GM12878 (cell line): ENCODE results near the gene SLFN14. TPM values are rescaled to one million over a fixed set of nuclear protein-coding genes. Genes with fewer than 3 reads are reported as not detected.

Experiments used
- ATAC-seq: fragments of 200-7000 bp; cut with Tn5 transposase; 3 replicates; pipeline ENCODE4 v1.9.1; 2020; ENCODE audit warnings: mild to moderate bottlenecking, moderate library complexity
- BruUV-seq: library from RNA; stranded (reverse); fragments of 400-500 nt; replicated peaks from 2 replicates; lab custom pipeline; 2021; lab: Mats Ljungman, UMichigan
- CTCF ChIA-PET: fragments of 300-600 bp; sonication (Branson Sonifier 250); formaldehyde crosslinking; extraction: SDS; loops from one replicate; lab custom pipeline; 2021; ENCODE audit warnings: inconsistent platforms; lab: Yijun Ruan, JAX
- POLR2A ChIA-PET: fragments of 350-600 bp; formaldehyde crosslinking; extraction: SDS; loops from one replicate; lab custom pipeline; 2021; ENCODE audit warnings: inconsistent platforms; lab: Charles Lee
- RAD21 ChIA-PET: fragments of 300-600 bp; sonication (Branson Sonifier 250); formaldehyde crosslinking; loops from one replicate; lab custom pipeline; 2023; ENCODE audit warnings: antibody characterized with exemption; ENCODE audit not compliant: unreplicated experiment; lab: Charles Lee
- SMC1A ChIA-PET: fragments of 300-600 bp; sonication (Branson Sonifier 250); formaldehyde crosslinking; loops from one replicate; lab custom pipeline; 2023; ENCODE audit not compliant: unreplicated experiment, uncharacterized antibody; lab: Charles Lee
- DNase-seq: peaks from one replicate; pipeline ENCODE4 v3.0.0-alpha.2; 2011; ENCODE audit warnings: low read depth, low spot score
- FAIRE-seq: peaks from 3 replicates; lab custom pipeline; 2011; peaks lifted over from hg19 to GRCh38; lab: Jason Lieb, UNC
- H2AFZ ChIP-seq: 2 replicates; pipeline ENCODE4 v1.6.0; 2011; ENCODE audit warnings: low read depth, low read length, control low read depth; ENCODE audit not compliant: control insufficient read depth
- H3K27ac ChIP-seq: 2 replicates; pipeline ENCODE4 v1.5.1; 2011; ENCODE audit warnings: control low read depth; ENCODE audit not compliant: control insufficient read depth, insufficient read depth
- H3K27me3 ChIP-seq, 2 experiments: replicated peaks in 1 of 2; 2 replicates each; pipeline versions ENCODE4 v1.6.0 to v1.6.1; 2011; ENCODE audit warnings: low read length in 1 of 2; ENCODE audit not compliant: control insufficient read depth in 2 of 2, insufficient read depth in 2 of 2
- H3K36me3 ChIP-seq, 2 experiments: 2 replicates each; pipeline ENCODE4 v1.5.1; 2011; ENCODE audit warnings: low read length in 1 of 2; ENCODE audit not compliant: control insufficient read depth in 2 of 2, insufficient read depth in 2 of 2
- H3K4me1 ChIP-seq: 2 replicates; pipeline ENCODE4 v1.6.1; 2011; ENCODE audit warnings: mild to moderate bottlenecking, low read length, moderate library complexity, mixed read lengths; ENCODE audit not compliant: control insufficient read depth, insufficient read depth
- H3K4me2 ChIP-seq: 2 replicates; pipeline ENCODE4 v1.6.0; 2011; ENCODE audit warnings: control low read depth; ENCODE audit not compliant: control insufficient read depth, insufficient read depth
- H3K4me3 ChIP-seq: fragments of 200-600 bp; sonication (generic); 2 replicates; pipeline ENCODE4 v1.5.1; 2016
- H3K79me2 ChIP-seq: 2 replicates; pipeline ENCODE4 v1.6.0; 2011; ENCODE audit warnings: low read length; ENCODE audit not compliant: control insufficient read depth, insufficient read depth
- H3K9ac ChIP-seq: 2 replicates; pipeline ENCODE4 v1.8.0; 2011; ENCODE audit warnings: low read length, control low read depth, mixed read lengths; ENCODE audit not compliant: control insufficient read depth, insufficient read depth
- H3K9me3 ChIP-seq: replicated peaks from 3 replicates; pipeline ENCODE4 v1.5.1; 2011; ENCODE audit warnings: mild to moderate bottlenecking, low read length; ENCODE audit not compliant: control insufficient read depth, insufficient read depth
- H4K20me1 ChIP-seq: 2 replicates; pipeline ENCODE4 v1.6.0; 2011; ENCODE audit not compliant: control insufficient read depth, insufficient read depth
- CHD4 ChIP-seq: fragments of 200-600 bp; sonication (generic); IDR thresholded peaks from 2 replicates; pipeline ENCODE4 v1.6.1; 2016; ENCODE audit warnings: mild to moderate bottlenecking
- CREM ChIP-seq: IDR thresholded peaks from 2 replicates; pipeline ENCODE4 v1.6.1; 2014; ENCODE audit warnings: antibody characterized with exemption, low read depth
- FOXM1 ChIP-seq: IDR thresholded peaks from 2 replicates; pipeline ENCODE4 v1.6.1; 2012; ENCODE audit warnings: low read depth, mild to moderate bottlenecking, inconsistent platforms, low read length, moderate library complexity
- IRF4 ChIP-seq: IDR thresholded peaks from 2 replicates; pipeline ENCODE4 v1.6.1; 2011; ENCODE audit warnings: low read depth, low read length
- JUND ChIP-seq: IDR thresholded peaks from 2 replicates; pipeline ENCODE4 v1.6.1; 2012; ENCODE audit warnings: low read depth, mild to moderate bottlenecking, low read length, improper control_type of control experiment, moderate library complexity
- MTA2 ChIP-seq: fragments of 450-650 bp; IDR thresholded peaks from 2 replicates; pipeline ENCODE4 v1.6.1; 2016; ENCODE audit warnings: low read depth, mild to moderate bottlenecking, moderate library complexity
- MTA3 ChIP-seq: IDR thresholded peaks from 2 replicates; pipeline ENCODE4 v1.6.1; 2012; ENCODE audit warnings: low read length, inconsistent platforms, borderline replicate concordance
- MXI1 ChIP-seq: fragments of 150-350 bp; IDR thresholded peaks from 2 replicates; pipeline ENCODE4 v1.6.1; 2011; ENCODE audit warnings: low read depth, mild to moderate bottlenecking, inconsistent platforms, low read length, improper control_type of control experiment
- MYC ChIP-seq: IDR thresholded peaks from 2 replicates; pipeline ENCODE4 v1.6.1; 2011; ENCODE audit warnings: mild to moderate bottlenecking, low read length, moderate library complexity, inconsistent platforms; ENCODE audit not compliant: insufficient read depth, insufficient replicate concordance, insufficient read length, severe bottlenecking
- NR2C2 ChIP-seq: IDR thresholded peaks from 2 replicates; pipeline ENCODE4 v1.6.1; 2011; ENCODE audit warnings: borderline replicate concordance, low read depth; ENCODE audit not compliant: control insufficient read depth, insufficient read length
- RCOR1 ChIP-seq: conservative IDR thresholded peaks from 2 replicates; pipeline ENCODE4 v1.6.1; 2012; ENCODE audit warnings: low read depth, low read length, improper control_type of control experiment
- SMAD1 ChIP-seq: fragments of 450-650 bp; IDR thresholded peaks from 2 replicates; pipeline ENCODE4 v1.6.1; 2018; ENCODE audit warnings: mild to moderate bottlenecking, low read depth; ENCODE audit not compliant: partially characterized antibody
- SMARCA5 ChIP-seq: fragments of 450-650 bp; IDR thresholded peaks from 2 replicates; pipeline ENCODE4 v1.6.1; 2017; ENCODE audit warnings: mild to moderate bottlenecking
- STAT1 ChIP-seq: fragments of 450-650 bp; conservative IDR thresholded peaks from 2 replicates; pipeline ENCODE4 v1.6.1; 2014; ENCODE audit warnings: antibody characterized with exemption, mild to moderate bottlenecking
- SUZ12 ChIP-seq: fragments of 200-600 bp; sonication (generic); IDR thresholded peaks from one replicate; pipeline ENCODE4 v1.6.1; 2018; ENCODE audit warnings: antibody characterized with exemption, mild to moderate bottlenecking; ENCODE audit not compliant: unreplicated experiment
- TCF3 ChIP-seq: IDR thresholded peaks from 2 replicates; pipeline ENCODE4 v1.6.1; 2012; ENCODE audit warnings: low read depth, mild to moderate bottlenecking, low read length, borderline replicate concordance; ENCODE audit not compliant: insufficient read depth
- USF1 ChIP-seq: IDR thresholded peaks from 2 replicates; pipeline ENCODE4 v1.6.1; 2011; ENCODE audit warnings: borderline replicate concordance, low read depth, mild to moderate bottlenecking, moderate library complexity, mixed read lengths, low read length; ENCODE audit not compliant: insufficient read depth; ENCODE audit errors: extremely low read length
- ZNF384 ChIP-seq: IDR thresholded peaks from 2 replicates; pipeline ENCODE4 v1.6.1; 2012; ENCODE audit warnings: low read depth, mild to moderate bottlenecking, low read length, improper control_type of control experiment, borderline replicate concordance
- WGBS: methylation state at CpG from one replicate; pipeline ENCODE4 v1.1.6; 2016; ENCODE audit warnings: low lambda C conversion rate; ENCODE audit not compliant: insufficient replicate concordance, insufficient coverage; ENCODE audit errors: missing lambda C conversion rate; 5-methylcytosine and 5-hydroxymethylcytosine counted together
- in situ Hi-C: fragments of 300-500 bp; cut with MboI; formaldehyde crosslinking; loops from 9 replicates; pipeline ENCODE4 v1.14.3; 2018; ENCODE audit warnings: mixed read lengths
- intact Hi-C: fragments of 100-400 bp; cut with micrococcal nuclease; formaldehyde crosslinking; loops from one replicate; pipeline ENCODE4 v1.14.2; 2022; ENCODE audit not compliant: unreplicated experiment
- polyA plus RNA-seq, 11 experiments: library from polyadenylated mRNA; depleted of rRNA in 4 of 11; unstranded in 6 of 11; stranded (reverse) in 5 of 11; fragments of >200 nt; fragmentation: Nextera tagmentation in 4 of 11; fragmentation: Illumina TruSeq in 1 of 11; extraction: Ambion mirVana in 4 of 11; extraction: Trizol in 1 of 11; gene quantifications; 1 replicate in 1 of 11; 2 replicates in 10 of 11; pipeline versions ENCODE4 v1.2.1 to v1.2.3, GENCODE V29; 2011 to 2016; ENCODE audit warnings: inconsistent platforms in 2 of 11, missing spikeins in 2 of 11, low read depth in 1 of 11
- total RNA-seq, 4 experiments: library from RNA; depleted of rRNA in 3 of 4; stranded (reverse); fragments of >200 nt in 3 of 4; fragmentation: Illumina TruSeq in 1 of 4; extraction: Trizol in 1 of 4; gene quantifications; 2 replicates each; pipeline versions ENCODE4 v1.2.1 to v1.2.3, GENCODE V29; 2013 to 2021

Gene SLFN14
- total and polyA plus RNA-seq, 10 of the 15 experiments (the other 5 are each of a cell fraction or from before 2014, with no cell fraction given) = 0.06 to 0.11 (median 0.06) TPM; not detected in 7

GRCh38 chr17:35603674-35604073, 43.1 kb upstream of the SLFN14 start (continued):
- TF ChIP-seq MYC = no peak

- ATAC-seq = no peak
- Histone ChIP-seq H3K79me2 (peaks cover 2% of the 10 kb centered on the region), H3K36me3 (peaks cover 5 to 22% of the 10 kb centered on the region in 2 experiments)
Measured at GRCh38 chr17:35597604-35598003, 37.0 kb upstream of the SLFN14 start.

More at GRCh38 chr17:35597604-35598003, 37.0 kb upstream of the SLFN14 start:
- in situ Hi-C loops = no loop called here
- intact Hi-C loops = no loop called here
- Histone ChIP-seq H2AFZ (no peak overlapping the region), H4K20me1 (no peaks in the 10 kb centered on the region), H3K4me1 (no peaks in the 10 kb centered on the region), H3K4me3 (no peak overlapping the region), H3K9ac (no peak overlapping the region), H3K9me3 (no peaks in the 10 kb centered on the region), H3K4me2 (no peak overlapping the region), H3K27ac (no peak overlapping the region), H3K27me3 (no peaks in the 10 kb centered on the region)
- ChIA-PET POLR2A (interaction anchor here (1.0 kb wide), 1 partner anchor 1069 kb away, joined by 3 read pairs; no protein-coding TSS in a partner anchor), CTCF (interaction anchor here (1.4 kb wide), 1 partner anchor 17 kb away, joined by 4 read pairs; no protein-coding TSS in a partner anchor), RAD21 (no interaction called here), SMC1A (interaction anchor here (0.5 to 1.4 kb wide), 4 partner anchors 9 to 370 kb away, joined by 3 read pairs; no protein-coding TSS in a partner anchor)
- no peak for TF ChIP-seq MXI1
- no peak for TF ChIP-seq TCF3
- TF ChIP-seq MTA3 = no peak
- TF ChIP-seq IRF4 = no peak
- no peak for TF ChIP-seq SUZ12
- TF ChIP-seq SMAD1 = no peak
- TF ChIP-seq SMARCA5 = no peak
- no peak for TF ChIP-seq CHD4
- TF ChIP-seq CREM = no peak
- TF ChIP-seq STAT1 = no peak
- no peak for TF ChIP-seq ZNF384
- no peak for TF ChIP-seq MTA2
- no peak for TF ChIP-seq RCOR1
- TF ChIP-seq USF1 = no peak
- TF ChIP-seq FOXM1 = no peak
- no peak for TF ChIP-seq NR2C2
- TF ChIP-seq JUND = no peak
- 80% methylated on average over 5 of the region's 5 CpGs for WGBS
- no peak for DNase-seq
- no peak for FAIRE-seq
- BruUV-seq = no TSS peak
